ENCODE measurements around the gene RNF213.

DNA sequence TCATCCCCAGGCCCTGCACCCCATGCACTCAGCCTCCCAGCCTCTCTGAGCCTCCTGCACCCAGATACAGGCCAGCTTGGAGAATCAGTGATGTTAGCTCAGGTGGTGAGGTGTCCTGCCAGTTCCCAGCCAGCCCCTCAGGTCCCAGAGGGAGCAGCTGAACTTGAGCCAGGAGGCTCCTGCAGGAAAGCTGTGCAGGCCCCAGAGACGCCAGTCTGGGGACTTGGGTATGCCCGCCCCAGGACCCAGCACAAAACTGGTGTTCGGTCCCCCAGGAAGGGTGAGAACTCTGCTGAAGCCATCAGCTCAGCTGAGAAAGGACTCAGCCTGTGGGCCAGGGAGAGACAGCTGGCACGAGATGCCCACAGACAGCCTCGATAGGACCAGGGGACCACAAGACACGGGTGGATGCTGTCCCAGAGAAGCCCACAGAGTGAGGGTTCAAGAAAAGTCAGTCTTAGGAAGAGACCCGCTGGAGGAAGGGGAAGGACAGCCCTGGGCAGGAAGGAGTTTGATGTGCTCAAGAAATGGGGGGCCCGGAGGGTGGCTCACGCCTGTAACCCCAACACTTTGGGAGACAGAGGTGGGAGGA, 165.3 kb downstream of the RNF213 start:
- TF ChIP-seq GABPA (IDR thresholded peaks at IDR 0.05 in 1 of 2, conservative IDR thresholded peaks at IDR 0.05 in 1 of 2) (no peak), SP1 (IDR thresholded peaks at IDR 0.05) (no peak)
- TF ChIP-seq, protein P1, sequence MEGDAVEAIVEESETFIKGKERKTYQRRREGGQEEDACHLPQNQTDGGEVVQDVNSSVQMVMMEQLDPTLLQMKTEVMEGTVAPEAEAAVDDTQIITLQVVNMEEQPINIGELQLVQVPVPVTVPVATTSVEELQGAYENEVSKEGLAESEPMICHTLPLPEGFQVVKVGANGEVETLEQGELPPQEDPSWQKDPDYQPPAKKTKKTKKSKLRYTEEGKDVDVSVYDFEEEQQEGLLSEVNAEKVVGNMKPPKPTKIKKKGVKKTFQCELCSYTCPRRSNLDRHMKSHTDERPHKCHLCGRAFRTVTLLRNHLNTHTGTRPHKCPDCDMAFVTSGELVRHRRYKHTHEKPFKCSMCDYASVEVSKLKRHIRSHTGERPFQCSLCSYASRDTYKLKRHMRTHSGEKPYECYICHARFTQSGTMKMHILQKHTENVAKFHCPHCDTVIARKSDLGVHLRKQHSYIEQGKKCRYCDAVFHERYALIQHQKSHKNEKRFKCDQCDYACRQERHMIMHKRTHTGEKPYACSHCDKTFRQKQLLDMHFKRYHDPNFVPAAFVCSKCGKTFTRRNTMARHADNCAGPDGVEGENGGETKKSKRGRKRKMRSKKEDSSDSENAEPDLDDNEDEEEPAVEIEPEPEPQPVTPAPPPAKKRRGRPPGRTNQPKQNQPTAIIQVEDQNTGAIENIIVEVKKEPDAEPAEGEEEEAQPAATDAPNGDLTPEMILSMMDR (IDR thresholded peaks at IDR 0.05; ENCODE audit: low read depth, low read length, missing input control), result no peak

All from liver (tissue), 3 donors.